Naive thymus-derived CD8-positive, alpha-beta T cell (primary cell): Measurements from ENCODE around the gene SYNGR1. TPM values are rescaled to one million over a fixed set of nuclear protein-coding genes. Genes with fewer than 3 reads are reported as not detected.
A peak's percentile ranks its signal among the peaks of the same experiment; 100 is the strongest.
"Not testable (repeated sequence)": the region's sequence is repeated elsewhere in the genome, so short reads cannot be mapped to it uniquely, and the experiment has no call there.

Experiments
- ATAC-seq, 2 donors: fragments of 150-1000 bp; cut with Tn5 transposase in 1 of 2; sonication (Bioruptor Pico), chemical (Tn5 transposase) in 1 of 2; 1 replicate in 1 of 2; 2 replicates in 1 of 2; pipeline ENCODE4 v1.10.0; 2021; ENCODE audit warnings: mild to moderate bottlenecking in 2 of 2, moderate library complexity in 2 of 2
- POLR2A ChIA-PET: fragments of 350-600 bp; sonication (Branson Sonifier 250); formaldehyde crosslinking; loops from one replicate; lab custom pipeline; 2021; ENCODE audit warnings: antibody characterized with exemption; lab: Charles Lee
- DNase-seq, 10 donors: peaks; one replicate each; pipeline versions ENCODE4 v3.0.0 to v3.0.0-alpha.2; 2020 to 2022
- H3K27ac Mint-ChIP-seq, 10 donors: one replicate each; pipeline ENCODE4 v1.8.0; 2020 to 2022; ENCODE audit warnings: mild to moderate bottlenecking in 10 of 10, mixed read lengths in 10 of 10, moderate library complexity in 4 of 10, inconsistent platforms in 1 of 10
- H3K27me3 Mint-ChIP-seq, 5 donors: one replicate each; pipeline ENCODE4 v1.8.0; 2021 to 2022; ENCODE audit warnings: mixed read lengths in 5 of 5
- H3K36me3 Mint-ChIP-seq, 3 donors: one replicate each; pipeline ENCODE4 v1.8.0; 2020 to 2022; ENCODE audit warnings: mixed read lengths in 3 of 3, mild to moderate bottlenecking in 2 of 3, inconsistent platforms in 1 of 3
- H3K4me1 Mint-ChIP-seq, 4 donors: one replicate each; pipeline ENCODE4 v1.8.0; 2021 to 2022; ENCODE audit warnings: mixed read lengths in 4 of 4
- H3K4me3 Mint-ChIP-seq, 10 donors: one replicate each; pipeline ENCODE4 v1.8.0; 2020 to 2022; ENCODE audit warnings: mild to moderate bottlenecking in 10 of 10, mixed read lengths in 10 of 10, moderate library complexity in 6 of 10, inconsistent platforms in 1 of 10
- H3K9me3 Mint-ChIP-seq, 9 donors: one replicate each; pipeline ENCODE4 v1.8.0; 2020 to 2022; ENCODE audit warnings: mixed read lengths in 9 of 9, mild to moderate bottlenecking in 3 of 9, inconsistent platforms in 1 of 9, moderate library complexity in 1 of 9
- polyA plus RNA-seq, 3 donors: library from polyadenylated mRNA; unstranded; fragments of 300-500 nt; fragmentation: Illumina TruSeq; gene quantifications; one replicate each; pipeline ENCODE4 v1.2.3, GENCODE V29; 2021
- total RNA-seq, 8 experiments: library from RNA in 2 of 8; stranded (reverse) in 2 of 8; gene quantifications; one replicate each; pipeline ENCODE4 v1.2.3 and lab custom pipeline; 2021 to 2026

Gene SYNGR1
- total and polyA plus RNA-seq, 5 experiments from 2014 or later = 10.0 to 14.8 (median 11.4) TPM

GRCh38 chr22:39317775-39318506 lies 31.9 kb upstream of the SYNGR1 start:
- peaks cover 25 to 67% (median 57%) of the 10 kb centered on the region in 4 donors for H3K4me1 Mint-ChIP-seq
- H3K36me3 Mint-ChIP-seq = peaks cover 0 to 65% (median 15%) of the 10 kb centered on the region in 3 donors
- H3K4me3 Mint-ChIP-seq = peak overlapping the region; percentile 99 to 100 (median 100)
- H3K27me3 Mint-ChIP-seq = peaks cover 0 to 5% (median 0%) of the 10 kb centered on the region in 5 donors
- ATAC-seq (no peak), DNase-seq (no peak)
- POLR2A ChIA-PET = interaction anchor here (0.6 to 7.3 kb wide), 32 partner anchors 8 to 636 kb away, joined by 3 to 231 read pairs (median 6); partner anchors contain the start of genes APOBEC3B, APOBEC3D, ATF4 and CBX6
- H3K9me3 Mint-ChIP-seq = no peaks in the 10 kb centered on the region
- H3K27ac Mint-ChIP-seq = peak overlapping the region; percentile 96 to 100 (median 99)

DNA sequence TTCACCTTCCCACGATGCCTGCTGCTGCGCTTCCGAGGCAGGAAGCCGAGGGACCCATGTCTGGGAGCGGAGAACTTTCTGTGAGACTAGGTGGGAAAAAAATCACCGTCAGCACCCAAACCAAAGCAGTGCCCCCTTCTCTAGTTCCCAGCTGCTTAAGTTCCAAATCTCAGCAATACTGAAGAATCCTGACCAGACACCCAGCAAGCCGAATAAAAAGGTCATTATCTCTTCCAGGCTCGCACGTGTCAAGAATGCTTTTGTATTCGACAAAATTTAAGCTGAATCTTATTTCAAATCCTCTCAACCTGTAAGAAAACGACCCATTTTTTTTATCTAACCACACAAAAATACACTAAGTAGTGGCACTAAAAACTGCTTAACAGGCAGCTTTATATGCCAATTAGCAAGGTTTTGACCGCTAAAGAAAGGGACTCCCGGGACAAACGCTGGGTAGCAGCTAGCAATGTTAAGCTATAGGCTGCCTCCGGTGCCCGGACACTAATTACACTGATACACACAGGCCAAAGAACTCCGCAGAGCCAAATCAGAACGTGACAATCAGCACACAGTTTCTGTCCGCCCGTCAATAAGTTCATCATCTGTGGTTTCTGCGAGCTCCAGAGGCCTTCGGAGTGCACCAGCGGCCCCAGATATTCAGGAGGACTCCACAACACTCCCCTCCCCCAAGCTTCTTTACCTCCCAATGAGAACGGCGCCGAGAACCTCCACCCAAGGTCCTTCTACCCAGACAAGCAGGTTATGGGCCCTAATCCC lies 31.1 kb upstream of the SYNGR1 start:
- Mint-ChIP-seq H3K27me3 (peaks cover 0 to 5% (median 0%) of the 10 kb centered on the region in 5 donors), H3K27ac (peak overlapping the region; percentile 96 to 100 (median 99)), H3K9me3 (no peaks in the 10 kb centered on the region), H3K4me3 (peak overlapping the region; percentile 99 to 100 (median 100)), H3K36me3 (peaks cover 0 to 58% (median 15%) of the 10 kb centered on the region in 3 donors), H3K4me1 (peaks cover 25 to 62% (median 55%) of the 10 kb centered on the region in 4 donors)
- DNase-seq = peak in 2 of 10 donors; percentile 28 to 31
- POLR2A ChIA-PET = interaction anchor here (0.6 to 7.3 kb wide), 46 partner anchors 7 to 1538 kb away, joined by 3 to 231 read pairs (median 5); partner anchors contain the start of genes ADSL, APOBEC3B, APOBEC3D and ATF4
- peak; percentile 13 to 19 for ATAC-seq

GRCh38 chr22:39319284-39320022 lies 30.3 kb upstream of the SYNGR1 start, which contains the start of gene RPL3:
Gene RPL3, minus strand, starts transcription at chr22:39319623. Its CDS starts 26 bp downstream, at chr22:39319597.
- ATAC-seq (peak; percentile 79 to 85), DNase-seq (peak; percentile 94 to 98 (median 97))
- Mint-ChIP-seq H3K4me3 (peak within 1 kb of the TSS; percentile 99 to 100 (median 100)), H3K36me3 (peaks cover 0 to 50% (median 15%) of the 10 kb centered on the region in 3 donors), H3K9me3 (no peaks in the 10 kb centered on the region), H3K27me3 (peaks cover 0 to 5% (median 0%) of the 10 kb centered on the region in 5 donors), H3K4me1 (peaks cover 25 to 58% (median 52%) of the 10 kb centered on the region in 4 donors), H3K27ac (peak within 1 kb of the TSS; percentile 96 to 100 (median 99))
- POLR2A ChIA-PET = interaction anchor here (0.5 to 7.3 kb wide), 65 partner anchors 8 to 1967 kb away, joined by 3 to 231 read pairs (median 5); partner anchors contain the start of genes ADSL, APOBEC3B, APOBEC3D and ATF4

GRCh38 chr22:39320616-39321029 lies 29.2 kb upstream of the SYNGR1 start:
- not testable (repeated sequence) for H3K9me3 Mint-ChIP-seq, H3K27me3 Mint-ChIP-seq, ATAC-seq, DNase-seq
- Mint-ChIP-seq H3K4me1 (peaks cover 25 to 47% (median 43%) of the 10 kb centered on the region in 4 donors), H3K27ac (peak overlapping the region; percentile 44 to 100 (median 93)), H3K4me3 (peak overlapping the region; percentile 68 to 100 (median 99)), H3K36me3 (peaks cover 0 to 38% (median 13%) of the 10 kb centered on the region in 3 donors)
- POLR2A ChIA-PET = interaction anchor here (0.6 to 7.3 kb wide), 18 partner anchors 9 to 1537 kb away, joined by 3 to 231 read pairs (median 13); partner anchors contain the start of genes ATF4, CBX7, MIEF1 and PDGFB

DNA sequence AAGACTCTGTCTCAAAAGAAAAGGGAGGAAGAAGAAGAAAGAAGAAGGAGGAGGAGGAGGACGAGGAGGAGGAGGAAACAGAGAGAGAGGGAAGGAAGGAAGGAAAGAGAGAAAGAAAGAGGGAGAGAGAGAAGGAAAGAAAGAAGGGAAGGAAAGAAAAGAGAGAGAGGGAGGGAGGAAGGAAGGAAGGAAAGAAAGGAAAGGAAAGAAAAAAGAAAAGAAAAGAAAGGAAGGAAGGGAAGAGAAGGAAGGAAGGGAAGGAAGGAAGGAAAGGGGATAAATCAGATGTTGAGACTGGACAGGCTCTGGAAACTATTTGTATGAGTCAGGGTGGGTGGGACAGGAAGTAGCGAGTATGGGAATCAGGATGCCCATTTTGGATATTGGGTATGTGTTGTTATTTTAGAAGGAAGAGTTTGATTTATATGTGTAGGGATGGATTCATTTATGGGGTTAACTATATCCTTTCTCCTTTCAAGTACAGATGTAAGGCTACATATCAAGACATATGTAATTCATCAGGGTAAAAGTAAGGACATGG lies 24.3 kb upstream of the SYNGR1 start:
- H3K4me3 Mint-ChIP-seq = no peak overlapping the region
- DNase-seq (no peak), ATAC-seq (no peak)
- H3K36me3 Mint-ChIP-seq = no peaks in the 10 kb centered on the region
- no peaks in the 10 kb centered on the region for H3K9me3 Mint-ChIP-seq
- H3K27me3 Mint-ChIP-seq = no peaks in the 10 kb centered on the region
- H3K4me1 Mint-ChIP-seq = peaks cover 2 to 5% (median 3%) of the 10 kb centered on the region in 4 donors
- H3K27ac Mint-ChIP-seq = peak overlapping the region in 1 of 10 donors; percentile 57
- POLR2A ChIA-PET = no interaction called here

GRCh38 chr22:39327995-39328754 lies 21.6 kb upstream of the SYNGR1 start:
- ATAC-seq (no peak), DNase-seq (no peak)
- Mint-ChIP-seq H3K36me3 (no peaks in the 10 kb centered on the region), H3K27ac (no peak overlapping the region), H3K9me3 (no peaks in the 10 kb centered on the region), H3K27me3 (no peaks in the 10 kb centered on the region), H3K4me3 (no peak overlapping the region), H3K4me1 (peaks cover 0 to 8% (median 5%) of the 10 kb centered on the region in 4 donors)
- POLR2A ChIA-PET = interaction anchor here (1.2 kb wide), 1 partner anchor 10 kb away, joined by 3 read pairs; no protein-coding TSS in a partner anchor

DNA sequence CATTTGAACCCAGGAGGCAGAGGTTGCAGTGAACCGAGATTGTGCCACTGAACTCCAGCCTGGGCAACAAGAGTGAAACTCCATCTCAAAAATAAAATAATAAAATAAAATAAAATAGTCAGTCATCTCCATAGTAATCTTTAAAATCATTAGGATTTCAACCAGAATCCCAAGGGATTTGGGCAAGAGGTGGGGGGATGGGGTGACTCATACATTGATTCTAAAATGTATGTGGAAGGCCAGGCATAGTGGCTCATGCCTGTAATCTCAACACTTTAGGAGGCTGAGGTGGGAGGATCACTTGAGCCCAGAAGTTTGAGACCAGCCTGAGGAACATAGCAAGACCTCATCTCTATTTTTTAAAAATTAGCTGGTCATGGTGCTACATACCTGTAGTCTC lies 19.2 kb upstream of the SYNGR1 start:
- not testable (repeated sequence) for H3K36me3 Mint-ChIP-seq, H3K4me3 Mint-ChIP-seq, H3K4me1 Mint-ChIP-seq, DNase-seq, H3K9me3 Mint-ChIP-seq, ATAC-seq, H3K27me3 Mint-ChIP-seq, H3K27ac Mint-ChIP-seq
- POLR2A ChIA-PET = interaction anchor here (0.6 to 1.5 kb wide), 2 partner anchors 11 to 58 kb away, joined by 3 to 9 read pairs; partner anchors contain the start of gene RPL3

DNA sequence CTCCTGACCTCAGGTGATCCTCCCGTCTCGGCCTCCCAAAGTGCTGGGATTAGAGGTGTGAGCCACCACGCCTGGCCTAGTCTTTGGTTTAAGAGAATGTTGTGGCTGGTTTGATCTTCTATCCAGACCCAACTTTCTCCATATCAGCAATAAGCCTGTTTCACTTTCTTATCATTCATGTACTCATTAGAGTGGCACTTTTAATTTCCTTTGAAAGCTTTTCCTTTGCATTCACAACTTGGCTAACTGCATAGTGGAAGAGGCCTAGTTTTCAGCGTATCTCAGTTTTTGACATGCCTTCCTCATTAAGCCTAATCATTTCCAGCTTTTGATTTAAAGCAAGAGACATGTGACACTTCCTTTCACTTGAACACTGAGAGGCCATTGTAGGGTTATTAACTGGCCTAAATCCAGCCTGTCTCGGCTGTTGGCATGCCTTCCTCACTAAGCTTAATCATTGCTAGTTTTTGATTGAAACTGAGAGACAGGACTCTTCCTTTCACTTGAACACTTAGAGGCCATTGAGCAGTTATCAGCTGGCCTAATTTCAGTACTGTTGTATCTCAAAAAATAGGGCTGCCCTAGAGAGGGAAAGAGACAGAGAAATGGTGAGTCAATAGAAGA lies 17.2 kb upstream of the SYNGR1 start:
- peak overlapping the region in 2 of 10 donors; percentile 13 to 25 for H3K27ac Mint-ChIP-seq
- ATAC-seq = no peak
- POLR2A ChIA-PET = no interaction called here

GRCh38 chr22:39336411-39336810 lies 13.4 kb upstream of the SYNGR1 start:
- Mint-ChIP-seq H3K4me3 (no peak overlapping the region), H3K27ac (no peak overlapping the region), H3K36me3 (no peaks in the 10 kb centered on the region), H3K4me1 (peaks cover 0 to 8% (median 4%) of the 10 kb centered on the region in 4 donors), H3K27me3 (no peaks in the 10 kb centered on the region), H3K9me3 (no peaks in the 10 kb centered on the region)
- POLR2A ChIA-PET = no interaction called here
- ATAC-seq (no peak), DNase-seq (no peak)

More for the DNA sequence above, 17.2 kb upstream of the SYNGR1 start:
- no peak for DNase-seq
- H3K36me3 Mint-ChIP-seq = no peaks in the 10 kb centered on the region
- no peak overlapping the region for H3K4me3 Mint-ChIP-seq
- no peaks in the 10 kb centered on the region for H3K27me3 Mint-ChIP-seq
- H3K4me1 Mint-ChIP-seq = peaks cover 0 to 8% (median 5%) of the 10 kb centered on the region in 4 donors
- no peaks in the 10 kb centered on the region for H3K9me3 Mint-ChIP-seq

- not testable (repeated sequence) for H3K4me1 Mint-ChIP-seq, H3K27me3 Mint-ChIP-seq, H3K9me3 Mint-ChIP-seq, ATAC-seq, H3K36me3 Mint-ChIP-seq, H3K4me3 Mint-ChIP-seq, DNase-seq, H3K27ac Mint-ChIP-seq
- POLR2A ChIA-PET = interaction anchor here (1.5 kb wide), 1 partner anchor 9 kb away, joined by 3 read pairs; no protein-coding TSS in a partner anchor
Measured at GRCh38 chr22:39339775-39340174, 10.0 kb upstream of the SYNGR1 start.
